ENCODE measurements around the gene HPCAL1.
A peak's percentile ranks its signal among the peaks of the same experiment; 100 is the strongest.
"Not testable (repeated sequence)": the region's sequence is repeated elsewhere in the genome, so short reads cannot be mapped to it uniquely, and the experiment has no call there.

The HPCAL1 gene

DNA sequence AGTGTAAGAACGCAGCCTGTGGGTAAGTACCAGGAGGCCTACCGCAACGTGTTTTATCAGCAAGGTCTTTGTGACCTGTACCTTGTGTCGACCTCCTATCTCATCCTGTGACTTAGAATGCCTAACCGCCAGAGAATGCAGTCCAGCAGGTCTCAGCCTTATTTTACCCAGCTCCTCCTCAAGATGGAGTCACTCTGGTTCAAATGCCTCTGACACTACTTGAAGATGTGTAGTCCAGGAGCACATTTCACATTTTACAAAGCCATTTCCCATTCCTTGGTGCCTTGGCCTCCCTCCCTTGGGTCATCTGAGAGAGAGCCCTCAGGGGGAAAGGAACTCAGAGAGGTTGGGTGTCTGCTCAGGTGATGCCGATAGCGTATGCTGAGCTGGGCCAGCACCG is 6.6 kb upstream of the HPCAL1 start:
- Mint-ChIP-seq H3K9me3 (no peaks in the 10 kb centered on the region), H3K4me1 (ENCODE audit: low read depth in 2 of 2) (peaks cover 10 to 13% of the 10 kb centered on the region in 2 donors), H3K36me3 (ENCODE audit: insufficient read depth) (no peaks in the 10 kb centered on the region), H3K4me3 (no peak overlapping the region), H3K27me3 (no peaks in the 10 kb centered on the region), H3K27ac (no peak overlapping the region)
- ATAC-seq (replicated peaks), result no peak
- DNase-seq, result no peak

- no peak overlapping the region for H3K27ac Mint-ChIP-seq
- no peaks in the 10 kb centered on the region for H3K36me3 Mint-ChIP-seq (ENCODE audit: insufficient read depth)
- H3K27me3 Mint-ChIP-seq, result no peaks in the 10 kb centered on the region
Measured at GRCh38 chr2:10297191-10297830, 5.4 kb upstream of the HPCAL1 start.

DNA sequence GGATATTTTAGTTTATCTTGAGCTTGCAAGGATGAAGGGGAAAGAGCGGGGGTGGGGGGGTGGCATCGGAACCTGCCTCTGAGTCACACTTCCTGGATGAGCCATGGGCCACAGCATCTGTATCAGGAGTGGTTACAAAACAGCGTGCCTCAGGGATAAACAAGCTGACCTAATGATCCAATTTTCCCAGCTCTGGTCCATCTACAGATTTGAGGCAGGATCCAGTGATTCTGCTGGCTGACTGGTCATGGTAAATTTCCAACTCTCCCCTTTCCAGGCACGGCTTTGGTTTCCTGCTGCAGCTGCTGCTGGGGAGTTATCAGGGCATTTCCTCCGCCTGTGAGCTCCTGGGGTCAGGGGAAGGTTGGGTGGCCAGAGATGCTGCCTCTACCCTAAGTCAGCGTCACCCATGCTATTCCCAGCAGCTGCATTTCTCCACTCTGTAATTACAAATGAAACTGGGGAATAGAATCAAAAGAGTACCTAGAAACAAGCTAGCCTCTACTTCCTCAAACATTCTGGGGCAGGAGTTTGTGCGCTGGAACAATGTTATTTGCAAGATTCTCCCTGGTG is 4.7 kb upstream of the HPCAL1 start:
- Mint-ChIP-seq H3K9me3 (no peaks in the 10 kb centered on the region), H3K4me3 (peak overlapping the region; percentile 30 to 37), H3K4me1 (ENCODE audit: low read depth in 2 of 2) (peaks cover 16 to 20% of the 10 kb centered on the region in 2 donors), H3K27me3 (no peaks in the 10 kb centered on the region), H3K27ac (peak overlapping the region in 1 of 2 donors; percentile 64), H3K36me3 (ENCODE audit: insufficient read depth) (no peaks in the 10 kb centered on the region)
- ATAC-seq (replicated peaks) (no peak), DNase-seq (no peak)

More at GRCh38 chr2:10297191-10297830, 5.4 kb upstream of the HPCAL1 start:
- Mint-ChIP-seq H3K9me3 (no peaks in the 10 kb centered on the region), H3K4me1 (ENCODE audit: low read depth in 2 of 2) (peaks cover 15 to 20% of the 10 kb centered on the region in 2 donors), H3K4me3 (peak overlapping the region in 1 of 2 donors; percentile 30)
- DNase-seq (no peak), ATAC-seq (replicated peaks) (no peak)

DNA sequence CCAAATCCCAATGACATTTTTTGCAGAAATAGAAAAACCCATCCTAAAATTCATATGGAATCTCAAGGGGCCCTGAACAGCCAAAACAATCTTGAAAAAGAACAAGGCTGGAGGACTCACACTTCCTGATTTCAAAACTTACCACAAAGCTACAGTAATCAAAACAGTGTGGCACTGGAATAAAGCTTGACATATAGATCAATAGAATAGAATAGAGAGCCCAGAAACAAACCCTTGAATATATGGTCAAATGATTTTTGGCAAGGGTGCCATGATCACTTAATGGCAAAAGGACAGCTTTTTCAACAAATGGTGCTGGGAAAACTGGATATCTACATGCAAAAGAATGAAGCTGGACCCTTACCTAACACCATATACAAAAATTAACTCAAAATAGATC is 3.9 kb upstream of the HPCAL1 start:
- H3K27me3 Mint-ChIP-seq; H3K36me3 Mint-ChIP-seq (ENCODE audit: insufficient read depth); ATAC-seq (replicated peaks); H3K9me3 Mint-ChIP-seq; DNase-seq; H3K4me3 Mint-ChIP-seq: not testable (repeated sequence)
- Mint-ChIP-seq H3K27ac (peak overlapping the region in 1 of 2 donors; percentile 64), H3K4me1 (ENCODE audit: low read depth in 2 of 2) (peaks cover 19 to 24% of the 10 kb centered on the region in 2 donors)

DNA sequence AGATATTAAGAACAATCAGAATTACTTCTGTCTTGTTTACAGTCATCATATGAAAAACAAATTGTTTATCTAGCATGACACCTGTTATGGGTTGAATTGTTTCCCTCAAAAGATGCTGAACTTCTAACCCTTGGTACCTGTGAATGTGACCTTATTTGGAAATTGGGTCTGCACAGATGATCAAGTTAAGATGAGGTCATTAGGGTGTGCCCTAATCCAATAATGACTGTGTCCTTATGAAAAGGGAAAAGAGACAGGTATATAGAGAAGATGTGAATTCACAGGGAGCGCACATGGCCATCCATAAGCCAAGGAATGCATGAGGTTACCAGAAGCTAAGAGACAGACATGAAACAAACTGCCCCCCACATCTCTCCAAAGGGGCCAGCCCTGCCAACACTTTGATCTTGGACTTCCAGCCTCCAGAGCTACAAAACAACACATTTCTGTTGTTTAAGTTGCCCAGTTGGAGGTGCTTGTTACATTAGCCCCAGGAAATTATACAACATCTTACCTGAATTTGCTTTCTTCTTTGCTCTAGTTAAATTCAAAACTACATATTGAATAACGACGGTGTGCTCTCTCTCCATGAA is 2.3 kb upstream of the HPCAL1 start:
- Mint-ChIP-seq H3K27me3 (no peaks in the 10 kb centered on the region), H3K9me3 (no peaks in the 10 kb centered on the region), H3K4me3 (peak overlapping the region in 1 of 2 donors; percentile 44), H3K27ac (no peak overlapping the region), H3K36me3 (ENCODE audit: insufficient read depth) (peaks cover 3% of the 10 kb centered on the region), H3K4me1 (ENCODE audit: low read depth in 2 of 2) (peaks cover 26 to 32% of the 10 kb centered on the region in 2 donors)
- DNase-seq (no peak), ATAC-seq (replicated peaks) (no peak)

DNA sequence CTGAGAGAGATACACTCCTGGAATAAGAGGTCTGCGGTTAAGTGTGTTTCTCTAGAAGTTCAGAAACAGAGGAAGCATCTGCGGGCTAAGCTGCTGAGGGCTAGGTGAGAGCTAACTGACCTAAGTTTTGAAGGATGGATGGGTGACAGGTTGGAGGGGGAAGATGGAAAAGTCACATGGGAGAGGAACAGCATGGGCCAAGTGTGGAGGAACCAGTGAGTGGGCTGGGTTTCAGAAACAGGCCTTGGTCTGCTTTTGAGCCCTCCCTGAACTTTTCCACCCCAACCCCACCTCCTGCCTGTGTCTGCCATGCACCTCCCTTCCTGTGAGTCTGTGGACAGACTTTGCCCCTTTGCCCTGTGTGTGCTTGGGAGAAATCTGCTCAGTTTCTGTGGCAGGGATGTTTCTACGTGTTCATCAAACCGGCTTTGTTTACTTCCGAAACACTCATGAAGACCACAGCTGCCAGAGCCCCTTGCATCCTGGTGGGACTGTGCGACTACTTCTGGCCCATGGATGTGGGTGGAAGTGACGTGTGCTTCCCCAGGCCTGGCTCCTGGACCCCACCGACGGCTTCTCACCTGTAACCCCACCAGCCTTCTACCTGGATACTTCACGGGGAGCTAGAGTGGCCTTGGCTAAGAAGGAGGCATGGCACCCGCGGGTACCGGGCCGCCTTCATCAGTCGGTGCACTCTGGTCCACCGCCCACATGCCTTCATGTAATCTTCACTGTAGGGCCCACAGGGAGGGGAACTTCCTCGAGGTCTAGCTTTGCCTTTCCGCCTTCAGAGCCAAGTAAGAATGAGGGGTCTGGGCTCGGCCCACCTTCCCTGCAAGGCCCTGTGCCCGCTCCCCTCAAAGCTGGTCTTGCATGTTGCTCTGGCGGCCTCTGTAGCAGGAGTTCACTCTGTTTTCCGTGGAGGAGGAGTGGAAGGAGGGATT is 1.4 kb upstream of the HPCAL1 start:
- no peak for DNase-seq

GRCh38 chr2:10301941-10302478 is 694 bp upstream of the HPCAL1 start:
- Mint-ChIP-seq H3K36me3 (ENCODE audit: insufficient read depth) (peaks cover 3% of the 10 kb centered on the region), H3K27ac (peak overlapping the region in 1 of 2 donors; percentile 79), H3K4me1 (ENCODE audit: low read depth in 2 of 2) (peaks cover 41 to 46% of the 10 kb centered on the region in 2 donors), H3K27me3 (no peaks in the 10 kb centered on the region), H3K9me3 (no peaks in the 10 kb centered on the region), H3K4me3 (peak overlapping the region; percentile 85 to 88)
- DNase-seq (no peak), ATAC-seq (replicated peaks) (no peak)

More for the DNA sequence above, 1.4 kb upstream of the HPCAL1 start:
- peak overlapping the region in 1 of 2 donors; percentile 79 for H3K27ac Mint-ChIP-seq
- peaks cover 3% of the 10 kb centered on the region for H3K36me3 Mint-ChIP-seq (ENCODE audit: insufficient read depth)
- H3K27me3 Mint-ChIP-seq, result no peaks in the 10 kb centered on the region
- no peak for ATAC-seq (replicated peaks)
- no peaks in the 10 kb centered on the region for H3K9me3 Mint-ChIP-seq
- H3K4me1 Mint-ChIP-seq (ENCODE audit: low read depth in 2 of 2), result peaks cover 35 to 40% of the 10 kb centered on the region in 2 donors
- peak overlapping the region; percentile 85 to 88 for H3K4me3 Mint-ChIP-seq

DNA sequence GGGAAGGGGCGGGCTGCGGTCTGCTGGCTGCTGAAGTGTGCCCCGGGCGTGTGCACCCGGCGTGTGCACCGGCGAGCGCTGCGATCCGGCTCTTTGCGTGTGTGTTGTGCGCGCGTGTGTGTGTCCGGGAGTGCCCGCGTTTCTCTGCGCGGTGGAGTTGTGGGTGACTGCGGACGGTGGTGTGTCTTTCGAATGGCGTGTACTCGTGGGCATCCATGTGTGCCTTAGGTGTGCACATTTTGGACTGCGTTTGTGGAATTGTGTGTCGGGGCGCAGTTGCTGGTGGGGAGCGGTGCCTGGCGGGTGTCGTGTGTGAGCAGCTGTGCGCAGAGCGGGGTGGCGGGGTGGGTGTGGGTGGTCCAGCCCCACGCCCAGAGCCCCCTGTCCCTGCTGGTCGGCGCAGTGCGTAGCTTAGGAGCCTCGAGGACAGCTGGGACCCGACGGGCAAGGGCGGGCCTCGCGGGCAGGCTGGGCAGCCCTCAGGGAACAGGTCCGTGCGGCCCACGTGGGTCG is 533 bp downstream of the HPCAL1 start:
- peaks cover 47% of the 10 kb centered on the region in 2 donors for H3K4me1 Mint-ChIP-seq (ENCODE audit: low read depth in 2 of 2)
- DNase-seq, result peak in 2 of 3 experiments; percentile 8 to 20
- peaks cover 3% of the 10 kb centered on the region for H3K36me3 Mint-ChIP-seq (ENCODE audit: insufficient read depth)
- ATAC-seq (replicated peaks), result peak; percentile 5
- peak overlapping the region; percentile 85 to 88 for H3K4me3 Mint-ChIP-seq
- H3K27ac Mint-ChIP-seq, result peak overlapping the region in 1 of 2 donors; percentile 81
- H3K9me3 Mint-ChIP-seq, result no peaks in the 10 kb centered on the region
- H3K27me3 Mint-ChIP-seq, result no peaks in the 10 kb centered on the region

- H3K27ac Mint-ChIP-seq, result peak overlapping the region; percentile 60 to 81
- no peaks in the 10 kb centered on the region for H3K27me3 Mint-ChIP-seq
- DNase-seq (peak; percentile 41 to 55 (median 50)), ATAC-seq (replicated peaks) (peak; percentile 48)
- peaks cover 48 to 49% of the 10 kb centered on the region in 2 donors for H3K4me1 Mint-ChIP-seq (ENCODE audit: low read depth in 2 of 2)
- H3K4me3 Mint-ChIP-seq, result peak overlapping the region; percentile 85 to 88
- H3K9me3 Mint-ChIP-seq, result no peaks in the 10 kb centered on the region
- H3K36me3 Mint-ChIP-seq (ENCODE audit: insufficient read depth), result peaks cover 3% of the 10 kb centered on the region
Measured at GRCh38 chr2:10303694-10304378, 1.1 kb downstream of the HPCAL1 start.

GRCh38 chr2:10304458-10305253 is 2.0 kb downstream of the HPCAL1 start:
- Mint-ChIP-seq H3K27me3 (no peaks in the 10 kb centered on the region), H3K4me3 (peak overlapping the region; percentile 85 to 88), H3K4me1 (ENCODE audit: low read depth in 2 of 2) (peaks cover 51 to 53% of the 10 kb centered on the region in 2 donors), H3K9me3 (no peaks in the 10 kb centered on the region), H3K27ac (peak overlapping the region; percentile 62 to 75), H3K36me3 (ENCODE audit: insufficient read depth) (peaks cover 3% of the 10 kb centered on the region)
- no peak for DNase-seq
- ATAC-seq (replicated peaks), result no peak

GRCh38 chr2:10305254-10305635 is 2.5 kb downstream of the HPCAL1 start:
- DNase-seq (peak; percentile 27 to 55 (median 33)), ATAC-seq (replicated peaks) (peak; percentile 44)
- Mint-ChIP-seq H3K9me3 (no peaks in the 10 kb centered on the region), H3K36me3 (ENCODE audit: insufficient read depth) (peaks cover 3% of the 10 kb centered on the region), H3K4me3 (peak overlapping the region; percentile 85 to 88), H3K27me3 (no peaks in the 10 kb centered on the region), H3K27ac (peak overlapping the region; percentile 62 to 75), H3K4me1 (ENCODE audit: low read depth in 2 of 2) (peaks cover 56 to 59% of the 10 kb centered on the region in 2 donors)

GRCh38 chr2:10305715-10306114 is 3.0 kb downstream of the HPCAL1 start:
- Mint-ChIP-seq H3K9me3 (no peaks in the 10 kb centered on the region), H3K36me3 (ENCODE audit: insufficient read depth) (peaks cover 3% of the 10 kb centered on the region), H3K4me3 (peak overlapping the region; percentile 85 to 88), H3K27ac (peak overlapping the region; percentile 62 to 75), H3K4me1 (ENCODE audit: low read depth in 2 of 2) (peaks cover 55 to 57% of the 10 kb centered on the region in 2 donors), H3K27me3 (no peaks in the 10 kb centered on the region)
- ATAC-seq (replicated peaks) (no peak), DNase-seq (no peak)
